HCT116 (cell line): Measurements from ENCODE around the gene ARL14EPL.

Experiments used
- EZH2 ChIP-seq: fragments of 200-600 bp; sonication (generic); IDR thresholded peaks from 2 replicates; pipeline ENCODE4 v1.6.1; 2017; ENCODE audit warnings: antibody characterized with exemption, mixed run types
- EZH2phosphoT487 ChIP-seq: fragments of 200-600 bp; IDR thresholded peaks from 2 replicates; pipeline ENCODE4 v1.6.1; 2018; ENCODE audit warnings: antibody characterized with exemption, borderline replicate concordance
- FOSL1 ChIP-seq: IDR thresholded peaks from 2 replicates; pipeline ENCODE4 v1.6.1; 2012; ENCODE audit warnings: low read depth
- POLR2A ChIP-seq: IDR thresholded peaks from 2 replicates; pipeline ENCODE4 v1.7.0; 2011; ENCODE audit warnings: borderline replicate concordance; ENCODE audit not compliant: insufficient read depth, insufficient read length; ENCODE audit errors: extremely low read depth
- POLR2AphosphoS5 ChIP-seq: IDR thresholded peaks from 2 replicates; pipeline ENCODE4 v1.6.1; 2011; ENCODE audit warnings: mild to moderate bottlenecking, low read depth, low read length, moderate library complexity
- SIN3A ChIP-seq: IDR thresholded peaks from 2 replicates; pipeline ENCODE4 v1.6.1; 2012; ENCODE audit warnings: low read depth
- SP1 ChIP-seq: IDR thresholded peaks from 2 replicates; pipeline ENCODE4 v1.6.1; 2012; ENCODE audit warnings: low read depth
- SRF ChIP-seq: IDR thresholded peaks from 2 replicates; pipeline ENCODE4 v1.6.1; 2012; ENCODE audit warnings: low read depth
- TCF7L2 ChIP-seq: IDR thresholded peaks from 2 replicates; pipeline ENCODE4 v1.7.0; 2011; ENCODE audit warnings: borderline replicate concordance, inconsistent platforms; ENCODE audit not compliant: insufficient read depth, insufficient read length; ENCODE audit errors: extremely low read depth
- ZBTB33 ChIP-seq: IDR thresholded peaks from 2 replicates; pipeline ENCODE4 v1.6.1; 2011; ENCODE audit warnings: mild to moderate bottlenecking, low read length, moderate library complexity; ENCODE audit not compliant: insufficient replicate concordance; ENCODE audit errors: extremely low read depth
- ZFX ChIP-seq: fragments of 450-650 bp; IDR thresholded peaks from 2 replicates; pipeline ENCODE4 v1.6.1; 2017
- TF ChIP-seq, protein P1 (sequence below), 3 experiments: fragments of 200-600 bp in 1 of 3; sonication (generic) in 1 of 3; IDR thresholded peaks in 2 of 3; conservative IDR thresholded peaks in 1 of 3; 2 replicates each; pipeline ENCODE4 v1.5.1; 2012 to 2017; ENCODE audit warnings: low read depth in 2 of 3, low read length in 2 of 3, antibody characterized with exemption in 1 of 3, borderline replicate concordance in 1 of 3, control low read depth in 1 of 3, mild to moderate bottlenecking in 1 of 3, mixed read lengths in 1 of 3, mixed run types in 1 of 3, moderate library complexity in 1 of 3; ENCODE audit not compliant: insufficient read depth in 1 of 3
- TF ChIP-seq, protein P2 (sequence below): IDR thresholded peaks from 2 replicates; pipeline ENCODE4 v1.6.1; 2012

- no peak for TF ChIP-seq POLR2A
- TF ChIP-seq FOSL1: no peak
- TF ChIP-seq, protein P1, sequence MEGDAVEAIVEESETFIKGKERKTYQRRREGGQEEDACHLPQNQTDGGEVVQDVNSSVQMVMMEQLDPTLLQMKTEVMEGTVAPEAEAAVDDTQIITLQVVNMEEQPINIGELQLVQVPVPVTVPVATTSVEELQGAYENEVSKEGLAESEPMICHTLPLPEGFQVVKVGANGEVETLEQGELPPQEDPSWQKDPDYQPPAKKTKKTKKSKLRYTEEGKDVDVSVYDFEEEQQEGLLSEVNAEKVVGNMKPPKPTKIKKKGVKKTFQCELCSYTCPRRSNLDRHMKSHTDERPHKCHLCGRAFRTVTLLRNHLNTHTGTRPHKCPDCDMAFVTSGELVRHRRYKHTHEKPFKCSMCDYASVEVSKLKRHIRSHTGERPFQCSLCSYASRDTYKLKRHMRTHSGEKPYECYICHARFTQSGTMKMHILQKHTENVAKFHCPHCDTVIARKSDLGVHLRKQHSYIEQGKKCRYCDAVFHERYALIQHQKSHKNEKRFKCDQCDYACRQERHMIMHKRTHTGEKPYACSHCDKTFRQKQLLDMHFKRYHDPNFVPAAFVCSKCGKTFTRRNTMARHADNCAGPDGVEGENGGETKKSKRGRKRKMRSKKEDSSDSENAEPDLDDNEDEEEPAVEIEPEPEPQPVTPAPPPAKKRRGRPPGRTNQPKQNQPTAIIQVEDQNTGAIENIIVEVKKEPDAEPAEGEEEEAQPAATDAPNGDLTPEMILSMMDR (IDR thresholded peaks at IDR 0.05 in 2 of 3, conservative IDR thresholded peaks at IDR 0.05 in 1 of 3; ENCODE audit: borderline replicate concordance in 1 of 3, insufficient read depth in 1 of 3, low read depth in 2 of 3, low read length in 2 of 3): no peak
- no peak for TF ChIP-seq SP1
- TF ChIP-seq, protein P2, sequence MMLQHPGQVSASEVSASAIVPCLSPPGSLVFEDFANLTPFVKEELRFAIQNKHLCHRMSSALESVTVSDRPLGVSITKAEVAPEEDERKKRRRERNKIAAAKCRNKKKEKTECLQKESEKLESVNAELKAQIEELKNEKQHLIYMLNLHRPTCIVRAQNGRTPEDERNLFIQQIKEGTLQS: no peak
- TF ChIP-seq SIN3A: no peak
- no peak for TF ChIP-seq POLR2AphosphoS5
- no peak for TF ChIP-seq EZH2
- no peak for TF ChIP-seq ZFX
- no peak for TF ChIP-seq ZBTB33
- TF ChIP-seq TCF7L2: no peak
- TF ChIP-seq EZH2phosphoT487: no peak
- no peak for TF ChIP-seq SRF
Measured at GRCh38 chr5:116009806-116010205, 22.5 kb upstream of the ARL14EPL start.
